Epithelial cell of proximal tubule (primary cell): Measurements from ENCODE around the gene NDUFAF5. TPM values are rescaled to one million over a fixed set of nuclear protein-coding genes. Genes with fewer than 3 reads are reported as not detected.

Source experiments
- DNase-seq: peaks from one replicate; pipeline ENCODE4 v3.0.0-alpha.2; 2011; ENCODE audit warnings: low read depth
- H3K4me3 ChIP-seq: 2 replicates; pipeline ENCODE4 v1.5.1; 2011; ENCODE audit warnings: low read depth, mild to moderate bottlenecking, low read length
- CTCF ChIP-seq: conservative IDR thresholded peaks from 2 replicates; pipeline ENCODE4 v1.5.1; 2012; ENCODE audit warnings: low read depth, mild to moderate bottlenecking, low read length
- total RNA-seq: library from RNA; depleted of rRNA; stranded (reverse); fragments of >200 nt; gene quantifications from 2 replicates; pipeline ENCODE4 v1.2.3, GENCODE V29; 2015

Gene NDUFAF5
- total RNA-seq, 1 donor from 2014 or later: 21.4 TPM

GRCh38 chr20:13856354-13856753 is 71.5 kb downstream of the NDUFAF5 start:
- TF ChIP-seq CTCF: no peak
- H3K4me3 ChIP-seq: no peak overlapping the region
- DNase-seq: no peak

- no peak for TF ChIP-seq CTCF
- H3K4me3 ChIP-seq: no peak overlapping the region
- DNase-seq: no peak
Measured at GRCh38 chr20:13857304-13857703, 72.5 kb downstream of the NDUFAF5 start.

- H3K4me3 ChIP-seq: no peak overlapping the region
- TF ChIP-seq CTCF: no peak
- no peak for DNase-seq
Measured at GRCh38 chr20:13857961-13858360, 73.1 kb downstream of the NDUFAF5 start.

- peak; percentile 3 for DNase-seq
- no peak overlapping the region for H3K4me3 ChIP-seq
- TF ChIP-seq CTCF: no peak
Measured at GRCh38 chr20:13858439-13858838, 73.6 kb downstream of the NDUFAF5 start.

GRCh38 chr20:13858871-13859270 is 74.0 kb downstream of the NDUFAF5 start:
- no peak for TF ChIP-seq CTCF
- no peak overlapping the region for H3K4me3 ChIP-seq
- no peak for DNase-seq

GRCh38 chr20:13862245-13862644 is 77.4 kb downstream of the NDUFAF5 start:
- no peak for TF ChIP-seq CTCF
- DNase-seq: no peak
- no peak overlapping the region for H3K4me3 ChIP-seq

- no peak overlapping the region for H3K4me3 ChIP-seq
- no peak for TF ChIP-seq CTCF
- DNase-seq: no peak
Measured at GRCh38 chr20:13863244-13863643, 78.4 kb downstream of the NDUFAF5 start.
